ENCODE measurements around the gene CMKLR1.

The CMKLR1 gene

GRCh38 chr12:108270035-108270848 is 68.9 kb downstream of the CMKLR1 start:
- Histone ChIP-seq H3K27ac (replicated peaks) (no peak overlapping the region), H3K4me3 (replicated peaks; ENCODE audit: insufficient read depth, low read length) (no peak overlapping the region), H3K27me3 (ENCODE audit: insufficient read depth, poor library complexity, severe bottlenecking) (no peaks in the 10 kb centered on the region)
- TF ChIP-seq CTCF (IDR thresholded peaks at IDR 0.05; ENCODE audit: insufficient read depth, low read length): no peak
- TF ChIP-seq GABPA (IDR thresholded peaks at IDR 0.05; ENCODE audit: low read depth): no peak
- TF ChIP-seq POLR2AphosphoS5 (IDR thresholded peaks at IDR 0.05; ENCODE audit: low read depth): no peak
- TF ChIP-seq, protein P1, sequence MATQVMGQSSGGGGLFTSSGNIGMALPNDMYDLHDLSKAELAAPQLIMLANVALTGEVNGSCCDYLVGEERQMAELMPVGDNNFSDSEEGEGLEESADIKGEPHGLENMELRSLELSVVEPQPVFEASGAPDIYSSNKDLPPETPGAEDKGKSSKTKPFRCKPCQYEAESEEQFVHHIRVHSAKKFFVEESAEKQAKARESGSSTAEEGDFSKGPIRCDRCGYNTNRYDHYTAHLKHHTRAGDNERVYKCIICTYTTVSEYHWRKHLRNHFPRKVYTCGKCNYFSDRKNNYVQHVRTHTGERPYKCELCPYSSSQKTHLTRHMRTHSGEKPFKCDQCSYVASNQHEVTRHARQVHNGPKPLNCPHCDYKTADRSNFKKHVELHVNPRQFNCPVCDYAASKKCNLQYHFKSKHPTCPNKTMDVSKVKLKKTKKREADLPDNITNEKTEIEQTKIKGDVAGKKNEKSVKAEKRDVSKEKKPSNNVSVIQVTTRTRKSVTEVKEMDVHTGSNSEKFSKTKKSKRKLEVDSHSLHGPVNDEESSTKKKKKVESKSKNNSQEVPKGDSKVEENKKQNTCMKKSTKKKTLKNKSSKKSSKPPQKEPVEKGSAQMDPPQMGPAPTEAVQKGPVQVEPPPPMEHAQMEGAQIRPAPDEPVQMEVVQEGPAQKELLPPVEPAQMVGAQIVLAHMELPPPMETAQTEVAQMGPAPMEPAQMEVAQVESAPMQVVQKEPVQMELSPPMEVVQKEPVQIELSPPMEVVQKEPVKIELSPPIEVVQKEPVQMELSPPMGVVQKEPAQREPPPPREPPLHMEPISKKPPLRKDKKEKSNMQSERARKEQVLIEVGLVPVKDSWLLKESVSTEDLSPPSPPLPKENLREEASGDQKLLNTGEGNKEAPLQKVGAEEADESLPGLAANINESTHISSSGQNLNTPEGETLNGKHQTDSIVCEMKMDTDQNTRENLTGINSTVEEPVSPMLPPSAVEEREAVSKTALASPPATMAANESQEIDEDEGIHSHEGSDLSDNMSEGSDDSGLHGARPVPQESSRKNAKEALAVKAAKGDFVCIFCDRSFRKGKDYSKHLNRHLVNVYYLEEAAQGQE (IDR thresholded peaks at IDR 0.05; ENCODE audit: insufficient replicate concordance, low read depth): no peak
- TF ChIP-seq SPI1 (IDR thresholded peaks at IDR 0.05; ENCODE audit: borderline replicate concordance, low read depth): no peak
- no peak for DNase-seq (ENCODE audit: low read depth in 1 of 2, low spot score in 1 of 2)

DNA sequence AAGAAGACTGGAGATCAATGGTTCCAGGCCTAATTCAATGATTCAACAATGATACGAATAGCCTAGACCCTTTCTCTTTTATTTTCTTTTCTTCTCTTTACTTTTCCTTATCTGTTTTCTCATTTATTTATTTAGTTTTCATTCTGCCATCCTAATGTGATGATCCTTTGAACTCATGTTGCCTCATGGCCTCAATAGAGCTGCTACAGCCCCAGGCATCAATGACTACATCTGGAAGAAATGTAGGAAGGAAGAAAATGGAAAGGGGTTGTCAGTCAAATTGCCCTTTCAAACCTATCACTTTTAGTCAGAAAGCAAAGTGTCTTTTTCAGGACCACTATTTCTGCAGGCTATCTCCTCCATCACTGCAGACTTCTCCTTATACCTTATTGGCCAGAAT is 69.9 kb downstream of the CMKLR1 start:
- Histone ChIP-seq H3K27me3 (ENCODE audit: insufficient read depth, poor library complexity, severe bottlenecking) (no peaks in the 10 kb centered on the region), H3K4me3 (replicated peaks; ENCODE audit: insufficient read depth, low read length) (no peak overlapping the region), H3K27ac (replicated peaks) (no peak overlapping the region)
- DNase-seq (ENCODE audit: low read depth in 1 of 2, low spot score in 1 of 2): no peak
- TF ChIP-seq CTCF (IDR thresholded peaks at IDR 0.05; ENCODE audit: insufficient read depth, low read length): no peak
- TF ChIP-seq, protein P1 (IDR thresholded peaks at IDR 0.05; ENCODE audit: insufficient replicate concordance, low read depth): no peak
- TF ChIP-seq SPI1 (IDR thresholded peaks at IDR 0.05; ENCODE audit: borderline replicate concordance, low read depth): no peak
- TF ChIP-seq POLR2AphosphoS5 (IDR thresholded peaks at IDR 0.05; ENCODE audit: low read depth): no peak
- no peak for TF ChIP-seq GABPA (IDR thresholded peaks at IDR 0.05; ENCODE audit: low read depth)

GRCh38 chr12:108268397-108268796 is 70.7 kb downstream of the CMKLR1 start:
- Histone ChIP-seq H3K4me3 (replicated peaks; ENCODE audit: insufficient read depth, low read length) (no peak overlapping the region), H3K27me3 (ENCODE audit: insufficient read depth, poor library complexity, severe bottlenecking) (no peaks in the 10 kb centered on the region), H3K27ac (replicated peaks) (no peak overlapping the region)
- TF ChIP-seq, protein P1 (IDR thresholded peaks at IDR 0.05; ENCODE audit: insufficient replicate concordance, low read depth): no peak
- TF ChIP-seq SPI1 (IDR thresholded peaks at IDR 0.05; ENCODE audit: borderline replicate concordance, low read depth) (peak; percentile 44; the same call in 1 of the 2 replicates), GABPA (IDR thresholded peaks at IDR 0.05; ENCODE audit: low read depth) (no peak), CTCF (IDR thresholded peaks at IDR 0.05; ENCODE audit: insufficient read depth, low read length) (no peak), POLR2AphosphoS5 (IDR thresholded peaks at IDR 0.05; ENCODE audit: low read depth) (no peak)
- DNase-seq (ENCODE audit: low read depth in 1 of 2, low spot score in 1 of 2): no peak
